H9 (cell line): ENCODE measurements around the gene ENKD1. TPM values are rescaled to one million over a fixed set of nuclear protein-coding genes. Genes with fewer than 3 reads are reported as not detected.
A peak's percentile ranks its signal among the peaks of the same experiment; 100 is the strongest.

Experiments
- DNase-seq: peaks from one replicate; pipeline ENCODE4 v3.0.0-alpha.2; 2017
- H2AFZ ChIP-seq: one replicate; pipeline ENCODE4 v1.6.1; 2013; ENCODE audit warnings: mild to moderate bottlenecking, low read length, control low read depth, moderate library complexity
- H2AK5ac ChIP-seq: 2 replicates; pipeline ENCODE4 v1.6.1; 2013; ENCODE audit warnings: low read length, control low read depth, mixed read lengths; ENCODE audit not compliant: insufficient read length
- H2BK120ac ChIP-seq: one replicate; pipeline ENCODE4 v1.6.1; 2013; ENCODE audit warnings: low read depth, mild to moderate bottlenecking, low read length, control low read depth, inconsistent platforms; ENCODE audit not compliant: poor library complexity, severe bottlenecking
- H2BK12ac ChIP-seq: 2 replicates; pipeline ENCODE4 v1.6.1; 2013; ENCODE audit warnings: low read length, control low read depth, mixed read lengths, low read depth; ENCODE audit not compliant: insufficient read length
- H2BK15ac ChIP-seq: 2 replicates; pipeline ENCODE4 v1.6.1; 2013; ENCODE audit warnings: low read depth, low read length, control low read depth
- H2BK20ac ChIP-seq: one replicate; pipeline ENCODE4 v1.6.1; 2013; ENCODE audit warnings: low read depth, mild to moderate bottlenecking, low read length, control low read depth, inconsistent platforms; ENCODE audit not compliant: poor library complexity, severe bottlenecking
- H2BK5ac ChIP-seq: 2 replicates; pipeline ENCODE4 v1.6.1; 2013; ENCODE audit warnings: low read length, control low read depth, mixed read lengths; ENCODE audit not compliant: insufficient read length
- H3K14ac ChIP-seq: 2 replicates; pipeline ENCODE4 v1.6.1; 2013; ENCODE audit warnings: low read length, control low read depth; ENCODE audit not compliant: insufficient read depth
- H3K18ac ChIP-seq: 2 replicates; pipeline ENCODE4 v1.6.1; 2013; ENCODE audit warnings: low read depth, mild to moderate bottlenecking, mixed read lengths, low read length, control low read depth; ENCODE audit not compliant: insufficient read length
- H3K23ac ChIP-seq: 2 replicates; pipeline ENCODE4 v1.6.1; 2013; ENCODE audit warnings: low read length, control low read depth, mixed read lengths, low read depth; ENCODE audit not compliant: insufficient read length
- H3K23me2 ChIP-seq: 2 replicates; pipeline ENCODE4 v1.6.1; 2013; ENCODE audit warnings: low read depth, mild to moderate bottlenecking, mixed read lengths, low read length, control low read depth; ENCODE audit not compliant: insufficient read length, poor library complexity, severe bottlenecking
- H3K27ac ChIP-seq: 2 replicates; pipeline ENCODE4 v1.5.1; 2013; ENCODE audit warnings: low read length, control low read depth, mixed read lengths, low read depth; ENCODE audit not compliant: insufficient read length
- H3K27me3 ChIP-seq: 2 replicates; pipeline ENCODE4 v1.6.1; 2013; ENCODE audit warnings: low read length, control low read depth, inconsistent platforms; ENCODE audit not compliant: insufficient read depth
- H3K4ac ChIP-seq: 2 replicates; pipeline ENCODE4 v1.6.1; 2013; ENCODE audit warnings: low read depth, mild to moderate bottlenecking, control low read depth, inconsistent platforms, low read length, moderate library complexity
- H3K4me1 ChIP-seq: 2 replicates; pipeline ENCODE4 v1.6.1; 2013; ENCODE audit warnings: low read length, control low read depth, inconsistent platforms; ENCODE audit not compliant: insufficient read depth
- H3K4me2 ChIP-seq: 2 replicates; pipeline ENCODE4 v1.6.1; 2013; ENCODE audit warnings: low read length, control low read depth, mixed read lengths; ENCODE audit not compliant: insufficient read length, insufficient read depth
- H3K56ac ChIP-seq: 2 replicates; pipeline ENCODE4 v1.6.1; 2013; ENCODE audit warnings: low read depth, mild to moderate bottlenecking, mixed read lengths, low read length, control low read depth; ENCODE audit not compliant: insufficient read length
- H3K79me1 ChIP-seq: 2 replicates; pipeline ENCODE4 v1.6.1; 2013; ENCODE audit warnings: low read depth, mild to moderate bottlenecking, moderate library complexity, low read length, control low read depth, inconsistent platforms; ENCODE audit not compliant: insufficient read depth, poor library complexity, severe bottlenecking
- H3K79me2 ChIP-seq: 2 replicates; pipeline ENCODE4 v1.6.1; 2013; ENCODE audit warnings: low read length, control low read depth, inconsistent platforms; ENCODE audit not compliant: insufficient read depth
- H3K9ac ChIP-seq: 2 replicates; pipeline ENCODE4 v1.6.1; 2013; ENCODE audit warnings: low read length, control low read depth, mixed read lengths; ENCODE audit not compliant: insufficient read length; ENCODE audit errors: extremely low read depth
- H3K9me3 ChIP-seq: one replicate; pipeline ENCODE4 v1.6.1; 2013; ENCODE audit warnings: low read depth, low read length, inconsistent platforms; ENCODE audit not compliant: control insufficient read depth
- H3T11ph ChIP-seq: one replicate; pipeline ENCODE4 v1.6.1; 2013; ENCODE audit warnings: mild to moderate bottlenecking, low read length, control low read depth, inconsistent platforms
- H4K20me1 ChIP-seq: one replicate; pipeline ENCODE4 v1.6.1; 2013; ENCODE audit not compliant: control insufficient read depth, insufficient read length, insufficient read depth
- H4K5ac ChIP-seq: 2 replicates; pipeline ENCODE4 v1.6.1; 2013; ENCODE audit warnings: low read depth, mild to moderate bottlenecking, mixed read lengths, low read length, control low read depth; ENCODE audit not compliant: insufficient read length
- H4K8ac ChIP-seq: replicated peaks from 2 replicates; pipeline ENCODE4 v1.6.1; 2013; ENCODE audit warnings: low read length, control low read depth, mixed read lengths, low read depth; ENCODE audit not compliant: insufficient read length
- H4K91ac ChIP-seq: 2 replicates; pipeline ENCODE4 v1.6.1; 2013; ENCODE audit warnings: low read depth, mild to moderate bottlenecking, moderate library complexity, mixed read lengths, low read length, control low read depth; ENCODE audit not compliant: insufficient read length
- H3K27ac Mint-ChIP-seq, 3 experiments: 2 replicates in 2 of 3; 3 replicates in 1 of 3; pipeline ENCODE4 v1.8.0; 2020 to 2021; ENCODE audit warnings: mixed read lengths in 3 of 3, mild to moderate bottlenecking in 1 of 3, moderate library complexity in 1 of 3
- H3K27me3 Mint-ChIP-seq: 2 replicates; pipeline ENCODE4 v1.8.0; 2021; ENCODE audit warnings: low read depth, mild to moderate bottlenecking, moderate library complexity, mixed read lengths
- H3K36me3 Mint-ChIP-seq, 3 experiments: 2 replicates in 2 of 3; 3 replicates in 1 of 3; pipeline ENCODE4 v1.8.0; 2020 to 2021; ENCODE audit warnings: low read depth in 3 of 3, mixed read lengths in 3 of 3; ENCODE audit not compliant: insufficient read depth in 1 of 3
- H3K4me1 Mint-ChIP-seq, 2 experiments: 2 replicates each; pipeline ENCODE4 v1.8.0; 2020; ENCODE audit warnings: mixed read lengths in 2 of 2
- H3K4me3 Mint-ChIP-seq, 2 experiments: 2 replicates in 1 of 2; 3 replicates in 1 of 2; pipeline ENCODE4 v1.8.0; 2020 to 2021; ENCODE audit warnings: mild to moderate bottlenecking in 2 of 2, mixed read lengths in 2 of 2, moderate library complexity in 1 of 2
- H3K9me3 Mint-ChIP-seq, 2 experiments: 2 replicates in 1 of 2; 3 replicates in 1 of 2; pipeline ENCODE4 v1.8.0; 2020; ENCODE audit warnings: mild to moderate bottlenecking in 2 of 2, mixed read lengths in 2 of 2, moderate library complexity in 1 of 2
- CTCF ChIP-seq: fragments of 200-600 bp; sonication (generic); conservative IDR thresholded peaks from 3 replicates; pipeline ENCODE4 v1.8.0; 2021; ENCODE audit warnings: antibody characterized with exemption, mild to moderate bottlenecking
- WGBS: extraction: QIAGEN DNeasy Blood & Tissue Kit; methylation state at CpG from one replicate; pipeline ENCODE4 v1.1.7; 2013; ENCODE audit warnings: missing lambda C conversion rate, low lambda C conversion rate, mixed read lengths; ENCODE audit not compliant: insufficient read length; ENCODE audit errors: extremely low coverage; 5-methylcytosine and 5-hydroxymethylcytosine counted together
- total RNA-seq: library from RNA; stranded (reverse); gene quantifications from 2 replicates; pipeline ENCODE4 v1.2.1, GENCODE V29; 2021

Gene ENKD1
- total RNA-seq, 1 experiment from 2014 or later, result 9.5 TPM

- H2BK15ac ChIP-seq, result no peak overlapping the region
- H3K23me2 ChIP-seq, result peaks cover 15% of the 10 kb centered on the region
- H3K14ac ChIP-seq, result no peak overlapping the region
- H4K91ac ChIP-seq, result no peak overlapping the region
- no peak overlapping the region for H3K23ac ChIP-seq
- no peak overlapping the region for H2AK5ac ChIP-seq
- no peaks in the 10 kb centered on the region for H4K20me1 ChIP-seq
- no peak overlapping the region for H2BK20ac ChIP-seq
- no peaks in the 10 kb centered on the region for H3K9me3 Mint-ChIP-seq
- no peaks in the 10 kb centered on the region for H3K79me2 ChIP-seq
- peaks cover 7 to 18% (median 8%) of the 10 kb centered on the region in 3 experiments; a peak in 5 of 7 replicates for H3K36me3 Mint-ChIP-seq
- H3K56ac ChIP-seq, result no peak overlapping the region
- H2BK12ac ChIP-seq, result no peak overlapping the region
- no CpG with 5 or more reads among the region's 34 CpGs for WGBS
- no peak overlapping the region for H2BK120ac ChIP-seq
- H3K79me1 ChIP-seq, result no peaks in the 10 kb centered on the region
- H3K9me3 ChIP-seq, result no peaks in the 10 kb centered on the region
- no peak overlapping the region for H3K18ac ChIP-seq
- no peak overlapping the region for H4K8ac ChIP-seq
- peak overlapping the region; percentile 85 to 91 for H3K4me3 Mint-ChIP-seq
- no peak for DNase-seq
- no peak overlapping the region for H3T11ph ChIP-seq
- no peak overlapping the region for H2AFZ ChIP-seq
- no peak for TF ChIP-seq CTCF
- no peak overlapping the region for H2BK5ac ChIP-seq
- peak overlapping the region; percentile 57 for H3K4me2 ChIP-seq
- peaks cover 15 to 28% of the 10 kb centered on the region in 2 experiments for H3K4me1 Mint-ChIP-seq
- H3K27ac ChIP-seq, result no peak overlapping the region
- peaks cover 2% of the 10 kb centered on the region for H3K27me3 Mint-ChIP-seq
- H3K4ac ChIP-seq, result no peak overlapping the region
- no peak overlapping the region for H4K5ac ChIP-seq
- no peak overlapping the region for H3K9ac ChIP-seq
- H3K4me1 ChIP-seq, result no peaks in the 10 kb centered on the region
- H3K27me3 ChIP-seq, result no peaks in the 10 kb centered on the region
- H3K27ac Mint-ChIP-seq, result no peak overlapping the region
Observed at GRCh38 chr16:67661886-67662652, 4.5 kb downstream of the ENKD1 start.
